Lower leg skin (tissue), 3 donors: ENCODE results near the gene RPL29.

Experiments
- POLR2A ChIP-seq, 2 donors: fragments of 450-650 bp; IDR thresholded peaks; one replicate each; pipeline ENCODE4 v1.6.1; 2016 to 2017; ENCODE audit warnings: antibody characterized with exemption in 2 of 2, mild to moderate bottlenecking in 1 of 2, moderate library complexity in 1 of 2
- TF ChIP-seq, protein P1 (sequence below), 3 donors: fragments of 450-650 bp; IDR thresholded peaks; one replicate each; pipeline ENCODE4 v1.5.1; 2016; ENCODE audit warnings: antibody characterized with exemption in 3 of 3, mild to moderate bottlenecking in 3 of 3, moderate library complexity in 2 of 3

DNA sequence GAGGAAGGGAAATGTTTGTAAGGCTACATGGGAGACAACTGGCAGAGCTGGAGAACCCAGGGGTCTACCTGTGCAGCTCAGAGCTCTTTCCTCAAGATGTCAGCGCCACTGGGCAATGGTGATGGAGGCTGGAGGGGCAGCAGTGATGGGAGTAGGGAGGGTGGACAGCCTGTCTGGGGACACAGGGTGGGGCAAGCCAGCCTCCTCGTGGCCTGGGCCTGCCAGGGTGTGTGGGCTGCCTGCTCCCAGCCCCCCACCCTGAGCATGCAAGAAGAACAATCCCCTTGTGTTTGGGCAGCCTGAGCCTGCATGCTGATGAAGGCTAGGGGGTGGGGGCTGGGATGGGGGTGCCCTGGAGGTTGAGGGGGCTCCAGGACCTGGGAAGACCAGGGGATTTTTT, 29.7 kb downstream of the RPL29 start:
- TF ChIP-seq, protein P1, sequence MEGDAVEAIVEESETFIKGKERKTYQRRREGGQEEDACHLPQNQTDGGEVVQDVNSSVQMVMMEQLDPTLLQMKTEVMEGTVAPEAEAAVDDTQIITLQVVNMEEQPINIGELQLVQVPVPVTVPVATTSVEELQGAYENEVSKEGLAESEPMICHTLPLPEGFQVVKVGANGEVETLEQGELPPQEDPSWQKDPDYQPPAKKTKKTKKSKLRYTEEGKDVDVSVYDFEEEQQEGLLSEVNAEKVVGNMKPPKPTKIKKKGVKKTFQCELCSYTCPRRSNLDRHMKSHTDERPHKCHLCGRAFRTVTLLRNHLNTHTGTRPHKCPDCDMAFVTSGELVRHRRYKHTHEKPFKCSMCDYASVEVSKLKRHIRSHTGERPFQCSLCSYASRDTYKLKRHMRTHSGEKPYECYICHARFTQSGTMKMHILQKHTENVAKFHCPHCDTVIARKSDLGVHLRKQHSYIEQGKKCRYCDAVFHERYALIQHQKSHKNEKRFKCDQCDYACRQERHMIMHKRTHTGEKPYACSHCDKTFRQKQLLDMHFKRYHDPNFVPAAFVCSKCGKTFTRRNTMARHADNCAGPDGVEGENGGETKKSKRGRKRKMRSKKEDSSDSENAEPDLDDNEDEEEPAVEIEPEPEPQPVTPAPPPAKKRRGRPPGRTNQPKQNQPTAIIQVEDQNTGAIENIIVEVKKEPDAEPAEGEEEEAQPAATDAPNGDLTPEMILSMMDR (IDR thresholded peaks at IDR 0.05) = no peak
- TF ChIP-seq POLR2A (IDR thresholded peaks at IDR 0.05) = no peak
